Activated T-cell treated with anti-CD3 and anti-CD28 coated beads for 48 hours (primary cell): ENCODE measurements around the gene MAT1A.
"Not testable (repeated sequence)": the region's sequence is repeated elsewhere in the genome, so short reads cannot be mapped to it uniquely, and the experiment has no call there.

Experiments used
- DNase-seq: peaks from one replicate; pipeline ENCODE4 v3.0.0-alpha.2; 2020; ENCODE audit warnings: low read depth

The MAT1A gene

DNA sequence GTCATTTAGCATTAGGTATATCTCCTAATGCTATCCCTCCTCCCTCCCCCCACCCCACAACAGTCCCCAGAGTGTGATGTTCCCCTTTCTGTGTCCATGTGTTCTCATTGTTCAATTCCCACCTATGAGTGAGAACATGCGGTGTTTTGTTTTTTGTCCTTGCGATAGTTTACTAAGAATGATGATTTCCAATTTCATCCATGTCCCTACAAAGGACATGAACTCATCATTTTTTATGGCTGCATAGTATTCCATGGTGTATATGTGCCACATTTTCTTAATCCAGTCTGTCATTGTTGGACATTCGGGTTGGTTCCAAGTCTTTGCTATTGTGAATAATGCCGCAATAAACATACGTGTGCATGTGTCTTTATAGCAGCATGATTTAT, 66.4 kb downstream of the MAT1A start:
- DNase-seq = not testable (repeated sequence)
